ENCODE data around the gene SH3BGR.

SH3BGR gene

DNA sequence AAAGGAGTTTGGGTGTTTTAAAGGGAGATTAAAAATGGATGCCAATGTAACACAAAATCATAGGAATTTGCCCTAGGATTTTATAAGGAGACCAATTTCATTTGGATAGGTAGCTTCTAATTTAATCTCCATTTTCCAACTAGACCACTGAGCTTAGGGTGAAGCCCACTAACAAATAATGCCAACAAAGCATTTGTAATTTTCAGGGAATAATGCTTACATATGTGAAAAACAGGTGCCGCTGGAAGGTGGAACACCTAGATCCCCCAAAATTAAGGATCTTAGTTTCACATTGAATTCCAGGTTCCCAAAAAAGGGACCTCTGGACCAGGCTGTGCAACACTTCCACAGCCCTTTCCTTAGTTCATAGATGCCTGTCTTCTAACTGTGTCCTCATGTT lies 94.8 kb downstream of the SH3BGR start:
- ATAC-seq (no peak), DNase-seq (no peak)

DNA sequence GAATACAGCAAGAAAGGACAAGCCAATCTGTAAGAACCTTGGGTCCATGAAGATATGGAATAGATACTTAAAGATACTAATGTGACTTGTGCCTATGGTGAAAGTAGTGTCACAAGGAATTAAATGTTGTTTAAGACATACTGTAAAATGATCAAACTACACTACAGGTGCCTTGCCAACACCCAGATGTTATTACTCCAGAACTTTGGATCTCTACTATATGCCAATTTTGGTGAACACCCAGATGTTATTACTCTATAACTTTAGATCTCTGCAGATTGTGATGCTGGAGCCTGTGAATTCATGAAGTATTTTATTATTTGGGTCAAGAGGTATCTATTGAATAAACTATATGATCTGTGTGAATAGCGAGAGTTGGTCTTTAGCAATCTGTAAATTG lies 101.1 kb downstream of the SH3BGR start:
- ATAC-seq, result no peak
- DNase-seq, result no peak

DNA sequence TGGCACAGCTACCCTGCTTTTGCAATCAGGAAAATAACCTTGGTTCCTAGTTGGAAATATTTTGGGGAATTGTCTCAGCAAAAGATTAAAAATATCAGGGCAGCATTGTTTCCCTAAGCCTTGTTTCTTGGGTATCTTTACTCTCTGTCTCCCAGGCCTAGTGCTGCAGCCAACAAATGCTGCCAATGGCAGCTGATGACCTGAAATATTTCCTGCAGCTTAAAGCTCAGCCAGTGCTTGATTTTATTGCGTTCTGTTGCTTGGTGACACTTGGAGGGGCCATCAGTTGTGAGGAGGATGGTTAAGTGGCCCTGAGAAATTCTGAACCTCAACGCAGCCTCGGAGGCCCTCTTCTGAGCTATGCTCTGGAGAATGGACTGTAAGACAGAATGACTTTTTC lies 101.6 kb downstream of the SH3BGR start:
- no peak for ATAC-seq
- no peak for DNase-seq

DNA sequence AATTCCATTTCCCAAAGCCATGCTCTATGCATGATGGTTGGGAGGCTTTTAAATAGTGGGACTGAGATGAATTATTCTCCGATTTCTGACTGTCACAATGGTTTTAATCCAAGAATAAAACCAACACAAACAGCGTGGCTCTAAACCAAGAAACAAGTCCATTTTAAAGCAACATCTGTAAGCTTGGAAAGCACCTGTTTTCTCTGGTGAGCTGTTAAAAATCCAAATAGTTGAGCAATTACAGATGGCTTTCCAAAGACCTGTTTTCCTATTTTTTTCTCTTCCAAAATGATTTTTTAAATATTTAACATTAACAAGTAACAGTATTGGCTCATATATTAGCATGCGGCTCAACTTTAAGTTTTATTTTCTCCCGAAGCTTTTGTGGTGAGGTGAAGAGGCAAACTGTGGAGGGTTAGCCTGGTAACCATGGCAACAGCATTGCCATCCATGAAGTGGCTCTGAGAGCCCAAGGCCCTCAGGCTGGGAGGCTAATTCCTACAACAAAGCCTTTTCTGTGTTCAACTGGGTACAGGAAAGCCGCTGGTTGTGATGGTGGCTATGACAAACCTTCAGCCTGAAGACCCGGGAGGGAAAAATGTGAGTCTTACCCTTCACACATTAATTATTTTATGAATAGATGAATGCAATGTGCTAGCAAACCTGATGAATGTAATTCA lies 104.3 kb downstream of the SH3BGR start:
- DNase-seq (no peak), ATAC-seq (no peak)

DNA sequence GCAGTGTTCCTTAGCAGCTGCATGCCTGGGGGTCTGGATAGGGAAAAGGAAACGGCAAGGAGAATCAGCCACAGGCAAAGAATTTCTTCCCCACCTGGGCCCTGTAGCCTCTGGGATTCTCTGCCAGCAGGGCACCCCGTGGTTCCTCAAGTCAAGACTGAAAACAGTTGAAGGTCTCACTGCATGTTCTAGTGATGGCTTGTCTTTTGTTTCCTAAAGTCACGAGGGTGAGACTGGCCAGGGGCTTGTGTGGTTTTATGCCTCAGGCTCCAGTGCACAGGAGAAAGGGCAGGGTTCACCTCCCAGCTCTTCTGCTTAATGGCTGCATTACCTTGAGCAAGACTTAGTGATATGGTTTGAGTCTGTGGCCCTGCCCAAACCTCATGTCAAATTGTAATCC lies 107.7 kb downstream of the SH3BGR start:
- DNase-seq (no peak), ATAC-seq (no peak)

DNA sequence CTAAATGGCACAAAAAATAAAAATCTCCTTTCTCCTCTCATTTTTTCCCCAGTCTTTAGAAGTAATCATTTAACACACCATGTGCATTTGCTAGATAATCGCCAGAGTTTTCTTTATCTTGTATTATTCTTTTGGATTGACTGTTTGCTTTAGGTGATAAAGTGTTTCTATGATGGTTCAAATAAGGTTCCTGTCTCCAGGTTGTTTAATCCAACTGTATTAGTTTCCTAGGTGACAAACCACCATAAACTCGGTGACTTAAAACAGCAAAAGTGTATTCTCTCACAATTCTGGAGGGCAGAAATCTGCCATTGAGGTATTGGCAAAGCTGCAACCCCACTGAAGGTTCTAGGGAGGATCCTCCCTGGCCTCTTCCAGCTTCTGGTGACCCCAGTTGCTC lies 109.4 kb downstream of the SH3BGR start:
- no peak for DNase-seq
- no peak for ATAC-seq

DNA sequence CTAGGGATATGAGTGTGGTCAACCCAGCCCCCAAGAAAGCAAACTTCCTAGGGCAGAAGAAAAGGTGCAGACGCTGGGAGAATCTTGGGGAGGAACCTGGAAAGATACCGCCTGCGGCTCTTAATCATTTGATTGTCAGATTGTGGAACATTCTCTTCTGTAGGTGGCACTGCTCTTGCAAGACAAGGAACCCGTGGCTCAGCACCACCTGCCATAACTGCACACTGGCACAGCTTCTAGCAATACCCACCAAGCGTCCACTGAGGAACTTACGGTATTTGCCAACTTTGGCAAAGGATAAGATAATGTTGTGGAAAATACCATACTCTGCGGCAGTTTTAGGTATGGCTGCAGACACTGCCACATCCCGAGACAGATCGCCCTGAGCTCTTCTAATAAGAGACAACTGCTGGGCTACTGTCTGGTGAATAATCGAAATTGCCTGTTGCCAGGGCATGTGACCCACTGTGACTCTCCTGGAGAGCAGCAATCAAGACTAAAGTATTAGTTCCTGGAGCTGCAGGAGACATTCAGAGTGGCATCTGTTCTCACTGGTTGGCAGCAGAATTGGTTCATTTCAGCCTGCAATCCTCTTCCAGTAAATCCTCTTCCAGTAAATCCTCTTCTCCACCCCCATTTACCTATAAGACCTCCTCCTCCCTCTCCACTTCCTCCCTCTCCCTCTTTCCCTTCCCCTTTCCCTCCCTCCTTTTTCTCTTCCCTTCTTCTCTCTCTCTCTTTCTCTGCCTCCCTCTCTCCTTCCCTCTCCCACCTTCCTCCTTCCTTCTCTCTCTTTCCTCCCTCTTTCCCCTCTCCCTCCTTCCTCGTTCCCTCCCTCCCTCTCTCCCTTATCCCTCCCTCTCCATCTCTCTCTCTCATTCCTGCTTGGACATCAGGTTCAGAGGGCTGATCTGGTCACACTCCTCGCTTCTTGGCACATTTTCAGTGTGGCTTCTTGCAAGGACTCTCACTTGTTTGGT lies 111.3 kb downstream of the SH3BGR start:
- ATAC-seq, result no peak
- DNase-seq, result no peak

DNA sequence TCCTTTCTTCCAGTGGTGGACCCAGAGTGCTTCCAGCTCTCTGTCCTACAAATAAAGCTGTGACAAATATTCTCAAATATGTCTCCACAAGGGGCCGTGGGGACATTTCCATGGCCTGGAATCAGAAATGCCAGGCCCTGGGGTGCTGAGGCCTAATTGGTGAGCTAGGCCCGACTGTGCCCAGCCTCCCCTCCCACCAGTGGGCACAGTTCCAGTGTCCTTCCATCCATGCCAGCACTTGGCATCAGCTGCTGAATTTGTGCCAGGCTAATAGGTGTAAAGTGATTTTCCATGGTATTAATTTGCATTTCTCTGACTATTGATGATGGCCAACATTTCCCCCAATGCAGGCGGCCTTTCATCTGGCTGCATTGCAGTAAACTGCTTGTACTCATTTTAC lies 112.4 kb downstream of the SH3BGR start:
- ATAC-seq (no peak), DNase-seq (no peak)
